Right lobe of liver (tissue), 6 donors: ENCODE results near the gene GRM5. TPM values are rescaled to one million over a fixed set of nuclear protein-coding genes. Genes with fewer than 3 reads are reported as not detected.

ENCODE experiments used
- ATAC-seq, 4 donors: fragments of 200-7000 bp; cut with Tn5 transposase; one replicate each; pipeline ENCODE4 v1.9.1; 2020; ENCODE audit warnings: mild to moderate bottlenecking in 4 of 4, moderate library complexity in 4 of 4
- DNase-seq, 3 donors: peaks; one replicate each; pipeline ENCODE4 v3.0.0-alpha.2; 2020
- H3K27ac ChIP-seq, 3 donors: fragments of 200-600 bp; one replicate each; pipeline ENCODE4 v1.8.0; 2022
- H3K27me3 ChIP-seq, 2 donors: fragments of 200-600 bp; one replicate each; pipeline ENCODE4 v1.8.0; 2022
- H3K36me3 ChIP-seq, 4 donors: fragments of 200-600 bp; sonication (generic) in 1 of 4; one replicate each; pipeline versions ENCODE4 v1.5.1 to v1.8.0; 2017 to 2022; ENCODE audit warnings: control low read depth in 1 of 4
- H3K4me1 ChIP-seq, 4 donors: fragments of 200-600 bp; sonication (generic) in 1 of 4; one replicate each; pipeline versions ENCODE4 v1.5.1 to v1.8.0; 2017 to 2022; ENCODE audit warnings: control low read depth in 1 of 4
- H3K4me3 ChIP-seq, 3 donors: fragments of 200-600 bp; one replicate each; pipeline ENCODE4 v1.8.0; 2022
- H3K9me3 ChIP-seq, 4 donors: fragments of 200-600 bp; sonication (generic) in 1 of 4; one replicate each; pipeline versions ENCODE4 v1.5.1 to v1.8.0; 2017 to 2022; ENCODE audit warnings: control low read depth in 1 of 4
- CTCF ChIP-seq, 4 donors: fragments of 200-600 bp in 3 of 4; fragments of 450-650 bp in 1 of 4; IDR thresholded peaks; one replicate each; pipeline versions ENCODE4 v1.5.1 to v1.8.0; 2016 to 2022; ENCODE audit warnings: antibody characterized with exemption in 4 of 4, mild to moderate bottlenecking in 2 of 4
- POLR2A ChIP-seq: fragments of 450-650 bp; IDR thresholded peaks from one replicate; pipeline ENCODE4 v1.6.1; 2017; ENCODE audit warnings: antibody characterized with exemption, mild to moderate bottlenecking
- WGBS: methylation state at CpG from one replicate; pipeline ENCODE4 v1.1.6; 2018; ENCODE audit warnings: low coverage, low lambda C conversion rate; ENCODE audit not compliant: insufficient coverage; ENCODE audit errors: missing lambda C conversion rate; 5-methylcytosine and 5-hydroxymethylcytosine counted together
- intact Hi-C, 2 donors: fragments of 100-400 bp; cut with DNase I; formaldehyde crosslinking; loops; one replicate each; pipeline versions ENCODE4 v1.11.2 to v1.14.1; 2022
- total RNA-seq, 6 experiments: library from RNA; depleted of rRNA in 2 of 6; stranded (reverse); fragments of >200 nt in 2 of 6; fragmentation: NEBNext Ultra II Directional in 3 of 6; extraction: Animal tissue kit (Norgen Biotek cat#: 25700) in 3 of 6; gene quantifications; one replicate each; pipeline versions ENCODE4 v1.1.0 to v1.2.4, GENCODE V29; 2016 to 2023
- donor health status: DM: no; HTN: yes; CAD: no.
- donor health status: DM: no; HTN: no; CAD: no.
- donor health status: DM: no; HTN: no; CAD: no.
- donor health status: DM: no; HTN: yes; CAD: no.
- donor health status: DM: no; HTN: yes; CAD: no.

GRM5 gene
- total RNA-seq, 6 experiments from 2014 or later = not detected

- DNase-seq (peak in 1 of 3 donors; percentile 30), ATAC-seq (peak in 3 of 4 donors; percentile 12 to 85 (median 62))
- H3K27ac ChIP-seq = no peak overlapping the region
- no peak overlapping the region for H3K4me3 ChIP-seq
- TF ChIP-seq POLR2A = no peak
- TF ChIP-seq CTCF (IDR thresholded peaks at IDR 0.05) = no peak
- H3K9me3 ChIP-seq = no peaks in the 10 kb centered on the region
- no peaks in the 10 kb centered on the region for H3K27me3 ChIP-seq
- no peaks in the 10 kb centered on the region for H3K36me3 ChIP-seq
- intact Hi-C loops = no loop called here
- whole genome bisulfite sequencing = 25% methylated on average over 1 of the region's 1 CpG
- H3K4me1 ChIP-seq = no peaks in the 10 kb centered on the region
Measured at GRCh38 chr11:88709567-88709966, 356.2 kb downstream of the GRM5 start.

GRCh38 chr11:88704485-88704884 lies 361.3 kb downstream of the GRM5 start:
- ATAC-seq (no peak), DNase-seq (no peak)
- no peaks in the 10 kb centered on the region for H3K9me3 ChIP-seq
- no peaks in the 10 kb centered on the region for H3K4me1 ChIP-seq
- intact Hi-C loops = no loop called here
- no peaks in the 10 kb centered on the region for H3K27me3 ChIP-seq
- no peaks in the 10 kb centered on the region for H3K36me3 ChIP-seq
- TF ChIP-seq CTCF (IDR thresholded peaks at IDR 0.05) (no peak), POLR2A (no peak)
- H3K4me3 ChIP-seq = no peak overlapping the region
- H3K27ac ChIP-seq = no peak overlapping the region
- WGBS = 90% methylated on average over 1 of the region's 1 CpG

DNA sequence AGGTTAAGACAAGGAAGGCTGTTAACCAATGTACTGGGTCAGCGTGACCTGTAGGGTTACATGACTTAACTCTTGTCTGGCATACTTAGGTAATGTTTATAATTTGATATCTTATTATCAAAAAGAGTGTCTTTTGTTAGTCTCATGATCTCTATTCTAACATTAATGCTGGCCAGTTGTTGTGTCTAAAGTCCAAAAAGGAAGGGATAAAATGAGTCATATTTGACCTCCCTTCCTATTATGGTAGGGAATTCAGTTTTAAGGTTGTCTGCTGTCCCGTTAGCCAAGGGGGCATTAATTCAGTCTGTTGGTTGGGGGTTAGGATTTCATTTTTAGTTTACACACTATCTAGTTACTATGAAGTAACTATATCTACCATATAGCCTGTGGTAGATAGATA lies 364.0 kb downstream of the GRM5 start:
- H3K27me3 ChIP-seq = no peaks in the 10 kb centered on the region
- intact Hi-C loops = no loop called here
- WGBS = 58% methylated on average over 2 of the region's 2 CpGs
- no peaks in the 10 kb centered on the region for H3K36me3 ChIP-seq
- no peak overlapping the region for H3K4me3 ChIP-seq
- ATAC-seq = no peak
- TF ChIP-seq CTCF (IDR thresholded peaks at IDR 0.05) (no peak), POLR2A (no peak)
- H3K4me1 ChIP-seq = no peaks in the 10 kb centered on the region
- DNase-seq = no peak
- no peak overlapping the region for H3K27ac ChIP-seq
- no peaks in the 10 kb centered on the region for H3K9me3 ChIP-seq

DNA sequence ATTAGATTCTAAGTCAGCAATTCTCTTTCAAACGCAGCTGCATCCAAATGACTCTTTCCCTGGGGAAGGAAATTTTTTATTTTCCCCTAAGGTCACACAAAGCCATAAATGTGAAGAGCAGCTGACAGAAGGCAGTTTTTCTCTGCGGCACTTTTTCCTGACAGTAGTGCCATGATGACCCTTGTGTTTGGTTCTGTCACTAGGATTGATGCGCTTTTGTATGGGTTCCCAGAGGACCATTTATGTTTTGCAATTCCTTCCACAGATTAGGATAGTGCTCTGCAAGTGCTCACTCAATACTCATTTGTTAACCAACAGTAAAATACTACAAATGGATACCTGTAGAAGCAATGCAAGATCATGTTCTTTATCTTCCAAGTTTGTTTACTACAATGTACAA lies 368.6 kb downstream of the GRM5 start:
- TF ChIP-seq CTCF (IDR thresholded peaks at IDR 0.05) (no peak), POLR2A (no peak)
- intact Hi-C loops = no loop called here
- H3K27me3 ChIP-seq = no peaks in the 10 kb centered on the region
- ATAC-seq (no peak), DNase-seq (no peak)
- no peak overlapping the region for H3K4me3 ChIP-seq
- H3K4me1 ChIP-seq = no peaks in the 10 kb centered on the region
- no peaks in the 10 kb centered on the region for H3K9me3 ChIP-seq
- 49% methylated on average over 3 of the region's 3 CpGs for WGBS
- no peak overlapping the region for H3K27ac ChIP-seq
- H3K36me3 ChIP-seq = no peaks in the 10 kb centered on the region
